Measurements from ENCODE around the gene RAB34. TPM values are rescaled to one million over a fixed set of nuclear protein-coding genes. Genes with fewer than 3 reads are reported as not detected.
"Not testable (repeated sequence)": the region's sequence is repeated elsewhere in the genome, so short reads cannot be mapped to it uniquely, and the experiment has no call there.

Gene RAB34
- total and polyA plus RNA-seq, 4 donors, result 30.0 to 111 (median 53.5) TPM

- no peak for DNase-seq (ENCODE audit: low read depth in 4 of 6, low spot score in 6 of 6)
- Histone ChIP-seq H3K27ac (ENCODE audit: low read depth, low read length) (no peak overlapping the region), H3K36me3 (ENCODE audit: control insufficient read depth, insufficient read depth, low read length) (peaks cover 18% of the 10 kb centered on the region), H3K4me3 (ENCODE audit: low read depth, low read length) (no peak overlapping the region), H3K27me3 (ENCODE audit: control insufficient read depth, insufficient read depth, low read length) (no peaks in the 10 kb centered on the region), H3K4me1 (ENCODE audit: control insufficient read depth, insufficient read depth, low read length) (peaks cover 29% of the 10 kb centered on the region), H3K9me3 (ENCODE audit: control insufficient read depth, insufficient read depth, low read length) (no peaks in the 10 kb centered on the region)
- whole genome bisulfite sequencing (ENCODE audit: insufficient coverage), result 91% methylated on average over 8 of the region's 10 CpGs
Observed at GRCh38 chr17:28738680-28739384, 21.2 kb upstream of the RAB34 start.

- WGBS (ENCODE audit: insufficient coverage), result 89% methylated on average over 16 of the region's 22 CpGs
- H3K36me3 ChIP-seq (ENCODE audit: control insufficient read depth, insufficient read depth, low read length), result peaks cover 18% of the 10 kb centered on the region
- H3K4me3 ChIP-seq (ENCODE audit: low read depth, low read length), result no peak overlapping the region
- H3K4me1 ChIP-seq (ENCODE audit: control insufficient read depth, insufficient read depth, low read length), result peaks cover 22% of the 10 kb centered on the region
- no peak for DNase-seq (ENCODE audit: low read depth in 4 of 6, low spot score in 6 of 6)
- no peaks in the 10 kb centered on the region for H3K9me3 ChIP-seq (ENCODE audit: control insufficient read depth, insufficient read depth, low read length)
- H3K27ac ChIP-seq (ENCODE audit: low read depth, low read length), result no peak overlapping the region
- no peaks in the 10 kb centered on the region for H3K27me3 ChIP-seq (ENCODE audit: control insufficient read depth, insufficient read depth, low read length)
Observed at GRCh38 chr17:28737770-28738679, 20.4 kb upstream of the RAB34 start.

- DNase-seq (ENCODE audit: low read depth in 4 of 6, low spot score in 6 of 6), result no peak
- Histone ChIP-seq H3K4me3 (ENCODE audit: low read depth, low read length) (no peak overlapping the region), H3K36me3 (ENCODE audit: control insufficient read depth, insufficient read depth, low read length) (peaks cover 18% of the 10 kb centered on the region), H3K4me1 (ENCODE audit: control insufficient read depth, insufficient read depth, low read length) (peaks cover 15% of the 10 kb centered on the region), H3K27me3 (ENCODE audit: control insufficient read depth, insufficient read depth, low read length) (no peaks in the 10 kb centered on the region), H3K9me3 (ENCODE audit: control insufficient read depth, insufficient read depth, low read length) (no peaks in the 10 kb centered on the region), H3K27ac (ENCODE audit: low read depth, low read length) (no peak overlapping the region)
- WGBS (ENCODE audit: insufficient coverage), result 95% methylated on average over 9 of the region's 12 CpGs
Observed at GRCh38 chr17:28737316-28737715, 19.6 kb upstream of the RAB34 start.

- not testable (repeated sequence) for H3K4me3 ChIP-seq (ENCODE audit: low read depth, low read length); H3K27ac ChIP-seq (ENCODE audit: low read depth, low read length); H3K9me3 ChIP-seq (ENCODE audit: control insufficient read depth, insufficient read depth, low read length); H3K27me3 ChIP-seq (ENCODE audit: control insufficient read depth, insufficient read depth, low read length); H3K4me1 ChIP-seq (ENCODE audit: control insufficient read depth, insufficient read depth, low read length); DNase-seq (ENCODE audit: low read depth in 4 of 6, low spot score in 6 of 6)
- WGBS (ENCODE audit: insufficient coverage), result no CpG with 5 or more reads among the region's 8 CpGs
- peaks cover 16% of the 10 kb centered on the region for H3K36me3 ChIP-seq (ENCODE audit: control insufficient read depth, insufficient read depth, low read length)
Observed at GRCh38 chr17:28735913-28736769, 18.5 kb upstream of the RAB34 start.

- Histone ChIP-seq H3K4me1 (ENCODE audit: control insufficient read depth, insufficient read depth, low read length) (no peaks in the 10 kb centered on the region), H3K27me3 (ENCODE audit: control insufficient read depth, insufficient read depth, low read length) (no peaks in the 10 kb centered on the region), H3K4me3 (ENCODE audit: low read depth, low read length) (no peak overlapping the region), H3K9me3 (ENCODE audit: control insufficient read depth, insufficient read depth, low read length) (no peaks in the 10 kb centered on the region), H3K36me3 (ENCODE audit: control insufficient read depth, insufficient read depth, low read length) (peaks cover 15% of the 10 kb centered on the region), H3K27ac (ENCODE audit: low read depth, low read length) (no peak overlapping the region)
- 80% methylated on average over 4 of the region's 5 CpGs for WGBS (ENCODE audit: insufficient coverage)
- no peak for DNase-seq (ENCODE audit: low read depth in 4 of 6, low spot score in 6 of 6)
Observed at GRCh38 chr17:28735242-28735722, 17.6 kb upstream of the RAB34 start.

GRCh38 chr17:28734712-28735241, 17.1 kb upstream of the RAB34 start:
- WGBS (ENCODE audit: insufficient coverage), result 95% methylated on average over 9 of the region's 10 CpGs
- H3K4me1 ChIP-seq (ENCODE audit: control insufficient read depth, insufficient read depth, low read length), result no peaks in the 10 kb centered on the region
- DNase-seq (ENCODE audit: low read depth in 4 of 6, low spot score in 6 of 6), result no peak

GRCh38 chr17:28733346-28733745, 15.7 kb upstream of the RAB34 start:
- no peak for DNase-seq (ENCODE audit: low read depth in 4 of 6, low spot score in 6 of 6)
- H3K4me3 ChIP-seq (ENCODE audit: low read depth, low read length), result no peak overlapping the region
- H3K9me3 ChIP-seq (ENCODE audit: control insufficient read depth, insufficient read depth, low read length), result no peaks in the 10 kb centered on the region
- peaks cover 11% of the 10 kb centered on the region for H3K4me1 ChIP-seq (ENCODE audit: control insufficient read depth, insufficient read depth, low read length)
- H3K27ac ChIP-seq (ENCODE audit: low read depth, low read length), result peak overlapping the region; percentile 33
- no CpG with 5 or more reads among the region's 1 CpG for WGBS (ENCODE audit: insufficient coverage)
- H3K27me3 ChIP-seq (ENCODE audit: control insufficient read depth, insufficient read depth, low read length), result no peaks in the 10 kb centered on the region
- peaks cover 9% of the 10 kb centered on the region for H3K36me3 ChIP-seq (ENCODE audit: control insufficient read depth, insufficient read depth, low read length)

More at GRCh38 chr17:28734712-28735241, 17.1 kb upstream of the RAB34 start:
- no peak overlapping the region for H3K4me3 ChIP-seq (ENCODE audit: low read depth, low read length)
- H3K36me3 ChIP-seq (ENCODE audit: control insufficient read depth, insufficient read depth, low read length), result peaks cover 15% of the 10 kb centered on the region
- no peaks in the 10 kb centered on the region for H3K9me3 ChIP-seq (ENCODE audit: control insufficient read depth, insufficient read depth, low read length)
- H3K27ac ChIP-seq (ENCODE audit: low read depth, low read length), result no peak overlapping the region
- H3K27me3 ChIP-seq (ENCODE audit: control insufficient read depth, insufficient read depth, low read length), result no peaks in the 10 kb centered on the region

- no peak overlapping the region for H3K4me3 ChIP-seq (ENCODE audit: low read depth, low read length)
- WGBS (ENCODE audit: insufficient coverage), result 77% methylated on average over 7 of the region's 11 CpGs
- peaks cover 40% of the 10 kb centered on the region for H3K4me1 ChIP-seq (ENCODE audit: control insufficient read depth, insufficient read depth, low read length)
- DNase-seq (ENCODE audit: low read depth in 4 of 6, low spot score in 6 of 6), result no peak
- H3K36me3 ChIP-seq (ENCODE audit: control insufficient read depth, insufficient read depth, low read length), result peaks cover 4% of the 10 kb centered on the region
- H3K9me3 ChIP-seq (ENCODE audit: control insufficient read depth, insufficient read depth, low read length), result no peaks in the 10 kb centered on the region
- no peak overlapping the region for H3K27ac ChIP-seq (ENCODE audit: low read depth, low read length)
- H3K27me3 ChIP-seq (ENCODE audit: control insufficient read depth, insufficient read depth, low read length), result no peaks in the 10 kb centered on the region
Observed at GRCh38 chr17:28729950-28730330, 12.3 kb upstream of the RAB34 start.

All from spinal cord (tissue), 10 donors.